Measurements from ENCODE around the gene KBTBD13.
"Not testable (repeated sequence)": the region's sequence is repeated elsewhere in the genome, so short reads cannot be mapped to it uniquely, and the experiment has no call there.

Gene KBTBD13

DNA sequence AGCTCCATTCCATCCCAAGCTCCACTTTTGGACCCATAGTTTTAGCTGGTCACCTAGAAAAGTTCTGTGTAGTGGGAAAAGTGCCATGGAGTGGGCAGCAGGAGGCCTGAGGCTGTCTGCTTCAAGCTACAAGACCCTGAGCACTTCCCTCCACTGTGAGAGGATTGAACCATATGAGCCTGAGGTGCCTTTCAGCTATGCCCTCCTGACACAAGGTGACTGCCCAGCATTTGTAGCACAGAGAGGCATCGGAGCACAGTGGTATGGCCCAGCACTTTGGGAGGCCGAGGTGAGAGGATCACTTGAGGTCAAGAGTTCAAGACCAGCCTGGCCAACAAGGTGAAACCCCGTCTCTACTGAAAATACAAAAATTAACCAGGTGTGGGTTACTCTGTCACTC is 3.9 kb upstream of the KBTBD13 start:
- Histone ChIP-seq H3K27me3 (ENCODE audit: control insufficient read depth in 1 of 2, insufficient read depth in 2 of 2, low read length in 2 of 2) (peaks cover 0 to 8% of the 10 kb centered on the region in 2 donors), H3K4me3 (ENCODE audit: low read depth in 1 of 2, low read length in 2 of 2) (no peak overlapping the region), H3K9me3 (ENCODE audit: low read length) (no peaks in the 10 kb centered on the region), H3K36me3 (ENCODE audit: insufficient read depth, low read length) (no peaks in the 10 kb centered on the region), H3K9ac (ENCODE audit: low read length) (no peak overlapping the region), H3K27ac (ENCODE audit: low read depth, low read length) (no peak overlapping the region), H3K4me1 (ENCODE audit: insufficient read depth, low read length) (peaks cover 45% of the 10 kb centered on the region)

DNA sequence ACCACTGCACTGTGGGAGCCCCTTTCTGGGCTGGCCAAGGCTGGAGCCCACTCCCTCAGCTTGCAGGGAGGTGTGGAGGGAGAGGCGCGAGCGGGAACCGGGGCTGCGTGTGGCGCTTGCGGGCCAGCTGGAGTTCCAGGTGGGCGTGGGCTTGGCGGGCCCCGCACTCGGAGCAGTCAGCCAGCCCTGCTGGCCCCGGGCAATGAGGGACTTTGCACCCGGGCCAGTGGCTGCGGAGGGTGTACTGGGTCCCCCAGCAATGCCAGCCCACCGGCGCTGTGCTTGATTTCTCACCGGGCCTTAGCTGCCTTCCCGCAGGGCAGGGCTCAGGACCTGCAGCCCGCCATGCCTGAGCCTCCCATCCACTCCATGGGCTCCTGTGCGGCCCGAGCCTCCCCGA is 1.6 kb upstream of the KBTBD13 start:
- H3K4me1 ChIP-seq (ENCODE audit: insufficient read depth, low read length): peaks cover 30% of the 10 kb centered on the region
- not testable (repeated sequence) for H3K9me3 ChIP-seq (ENCODE audit: low read length); H3K9ac ChIP-seq (ENCODE audit: low read length); H3K36me3 ChIP-seq (ENCODE audit: insufficient read depth, low read length); H3K27me3 ChIP-seq (ENCODE audit: control insufficient read depth in 1 of 2, insufficient read depth in 2 of 2, low read length in 2 of 2); H3K4me3 ChIP-seq (ENCODE audit: low read depth in 1 of 2, low read length in 2 of 2); H3K27ac ChIP-seq (ENCODE audit: low read depth, low read length)

DNA sequence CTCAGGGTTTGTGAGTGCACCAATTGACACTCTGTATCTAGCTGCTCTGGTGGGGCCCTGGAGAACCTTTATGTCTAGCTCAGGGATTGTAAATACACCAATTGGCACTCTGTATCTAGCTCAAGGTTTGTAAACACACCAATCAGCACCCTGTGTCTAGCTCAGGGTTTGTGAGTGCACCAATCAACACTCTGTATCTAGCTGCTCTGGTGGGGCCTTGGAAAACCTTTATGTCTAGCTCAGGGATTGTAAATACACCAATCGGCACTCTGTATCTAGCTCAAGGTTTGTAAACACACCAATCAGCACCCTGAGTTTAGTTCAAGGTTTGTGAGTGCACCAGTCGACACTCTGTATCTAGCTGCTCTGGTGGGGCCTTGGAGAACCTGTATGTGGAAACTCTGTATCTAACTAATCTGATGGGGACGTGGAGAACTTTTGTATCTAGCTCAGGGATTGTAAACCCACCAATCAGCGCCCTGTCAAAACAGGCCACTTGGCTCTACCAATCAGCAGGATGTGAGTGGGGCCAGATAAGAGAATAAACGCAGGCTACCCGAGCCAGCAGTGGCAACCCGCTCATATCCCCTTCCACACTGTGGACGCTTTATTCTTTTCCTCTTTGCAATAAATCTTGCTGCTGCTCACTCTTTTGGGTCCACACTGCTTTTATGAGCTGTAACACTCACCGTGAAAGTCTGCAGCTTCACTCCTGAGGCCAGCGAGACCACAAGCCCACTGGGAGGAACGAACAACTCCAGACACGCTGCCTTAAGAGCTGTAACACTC is 745 bp upstream of the KBTBD13 start:
- not testable (repeated sequence) for H3K27me3 ChIP-seq (ENCODE audit: control insufficient read depth in 1 of 2, insufficient read depth in 2 of 2, low read length in 2 of 2); H3K4me3 ChIP-seq (ENCODE audit: low read depth in 1 of 2, low read length in 2 of 2); H3K9ac ChIP-seq (ENCODE audit: low read length); H3K27ac ChIP-seq (ENCODE audit: low read depth, low read length); H3K9me3 ChIP-seq (ENCODE audit: low read length); H3K36me3 ChIP-seq (ENCODE audit: insufficient read depth, low read length)
- peaks cover 22% of the 10 kb centered on the region for H3K4me1 ChIP-seq (ENCODE audit: insufficient read depth, low read length)

DNA sequence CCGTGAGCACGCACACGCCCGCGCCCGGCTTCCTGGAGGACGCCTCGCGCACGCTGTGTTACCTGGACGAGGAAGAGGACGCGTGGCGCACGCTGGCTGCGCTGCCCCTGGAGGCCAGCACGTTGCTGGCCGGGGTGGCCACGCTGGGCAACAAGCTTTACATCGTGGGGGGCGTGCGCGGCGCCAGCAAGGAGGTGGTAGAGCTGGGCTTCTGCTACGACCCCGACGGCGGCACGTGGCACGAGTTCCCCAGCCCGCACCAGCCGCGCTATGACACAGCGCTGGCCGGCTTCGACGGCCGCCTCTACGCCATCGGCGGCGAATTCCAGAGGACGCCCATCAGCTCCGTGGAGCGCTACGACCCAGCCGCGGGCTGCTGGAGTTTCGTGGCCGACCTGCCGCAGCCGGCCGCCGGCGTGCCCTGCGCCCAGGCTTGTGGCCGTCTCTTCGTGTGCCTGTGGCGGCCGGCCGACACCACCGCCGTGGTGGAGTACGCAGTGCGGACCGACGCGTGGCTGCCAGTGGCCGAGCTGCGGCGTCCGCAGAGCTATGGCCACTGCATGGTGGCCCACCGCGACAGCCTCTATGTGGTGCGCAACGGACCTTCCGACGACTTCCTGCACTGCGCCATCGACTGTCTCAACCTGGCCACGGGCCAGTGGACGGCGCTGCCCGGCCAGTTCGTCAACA is 890 bp downstream of the KBTBD13 start:
- Histone ChIP-seq H3K27me3 (ENCODE audit: control insufficient read depth in 1 of 2, insufficient read depth in 2 of 2, low read length in 2 of 2) (peaks cover 0 to 8% of the 10 kb centered on the region in 2 donors), H3K9ac (ENCODE audit: low read length) (no peak overlapping the region), H3K36me3 (ENCODE audit: insufficient read depth, low read length) (no peaks in the 10 kb centered on the region), H3K4me1 (ENCODE audit: insufficient read depth, low read length) (peaks cover 21% of the 10 kb centered on the region), H3K27ac (ENCODE audit: low read depth, low read length) (no peak overlapping the region), H3K9me3 (ENCODE audit: low read length) (no peaks in the 10 kb centered on the region), H3K4me3 (ENCODE audit: low read depth in 1 of 2, low read length in 2 of 2) (no peak overlapping the region)

DNA sequence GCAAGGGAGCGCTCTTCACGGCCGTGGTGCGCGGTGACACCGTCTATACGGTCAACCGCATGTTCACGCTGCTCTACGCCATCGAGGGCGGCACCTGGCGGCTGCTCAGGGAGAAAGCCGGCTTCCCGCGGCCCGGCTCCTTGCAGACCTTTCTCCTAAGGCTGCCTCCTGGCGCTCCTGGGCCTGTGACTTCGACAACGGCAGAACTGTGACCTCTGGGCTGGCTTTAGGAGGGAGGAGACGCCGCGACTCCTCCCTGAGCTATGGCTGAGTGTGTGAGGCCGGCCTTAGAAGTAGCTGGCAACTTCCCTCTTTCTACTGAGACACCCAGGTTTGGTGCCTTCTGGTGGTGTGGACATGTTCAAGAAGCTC is 1.4 kb downstream of the KBTBD13 start:
- Histone ChIP-seq H3K9me3 (ENCODE audit: low read length) (no peaks in the 10 kb centered on the region), H3K4me3 (ENCODE audit: low read depth in 1 of 2, low read length in 2 of 2) (no peak overlapping the region), H3K9ac (ENCODE audit: low read length) (no peak overlapping the region), H3K4me1 (ENCODE audit: insufficient read depth, low read length) (peaks cover 26% of the 10 kb centered on the region), H3K36me3 (ENCODE audit: insufficient read depth, low read length) (no peaks in the 10 kb centered on the region), H3K27me3 (ENCODE audit: control insufficient read depth in 1 of 2, insufficient read depth in 2 of 2, low read length in 2 of 2) (peaks cover 0 to 8% of the 10 kb centered on the region in 2 donors), H3K27ac (ENCODE audit: low read depth, low read length) (no peak overlapping the region)

DNA sequence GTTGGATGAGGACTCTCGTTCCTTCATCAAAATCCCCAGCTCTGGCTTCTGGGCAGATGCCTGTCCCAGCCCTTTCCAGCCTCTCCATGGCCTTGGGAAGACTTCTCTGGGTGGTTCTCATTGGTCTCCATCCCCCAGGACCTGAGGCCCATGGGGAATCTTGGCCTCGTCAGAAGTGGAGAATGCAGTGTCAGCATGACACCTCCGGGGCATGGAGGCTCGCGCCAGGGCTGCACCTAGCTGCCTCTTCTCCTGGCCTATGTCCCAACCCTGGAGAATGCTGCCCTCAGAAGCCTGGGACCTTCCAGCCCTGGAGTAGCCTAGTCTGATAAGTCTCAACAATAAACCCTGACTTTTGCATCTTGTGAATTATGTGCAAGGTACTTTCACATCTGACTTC is 3.0 kb downstream of the KBTBD13 start:
- Histone ChIP-seq H3K27me3 (ENCODE audit: control insufficient read depth in 1 of 2, insufficient read depth in 2 of 2, low read length in 2 of 2) (peaks cover 0 to 8% of the 10 kb centered on the region in 2 donors), H3K4me3 (ENCODE audit: low read depth in 1 of 2, low read length in 2 of 2) (no peak overlapping the region), H3K9ac (ENCODE audit: low read length) (no peak overlapping the region), H3K4me1 (ENCODE audit: insufficient read depth, low read length) (peaks cover 36% of the 10 kb centered on the region), H3K9me3 (ENCODE audit: low read length) (no peaks in the 10 kb centered on the region), H3K36me3 (ENCODE audit: insufficient read depth, low read length) (no peaks in the 10 kb centered on the region), H3K27ac (ENCODE audit: low read depth, low read length) (no peak overlapping the region)

DNA sequence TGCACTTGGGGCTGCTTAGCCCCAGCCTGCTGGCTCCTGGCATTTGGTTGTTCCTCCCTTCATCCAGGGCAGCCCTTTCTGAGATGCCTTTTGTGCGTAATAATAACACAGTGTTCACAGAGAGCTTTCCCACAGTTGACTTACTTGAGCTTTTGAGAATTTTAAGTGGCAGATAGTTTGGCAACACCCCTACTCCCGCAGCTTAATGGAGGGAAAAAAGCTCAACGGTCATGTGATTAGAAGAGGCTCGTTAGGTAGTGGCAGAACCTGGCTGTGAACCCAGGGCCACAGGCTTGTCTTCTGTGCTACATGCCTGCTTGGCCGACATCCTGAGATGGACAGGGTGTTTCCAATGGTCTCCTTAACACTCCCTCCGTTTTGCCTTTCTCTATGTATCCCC is 4.7 kb downstream of the KBTBD13 start:
- peaks cover 48% of the 10 kb centered on the region for H3K4me1 ChIP-seq (ENCODE audit: insufficient read depth, low read length)
- no peaks in the 10 kb centered on the region for H3K9me3 ChIP-seq (ENCODE audit: low read length)
- H3K36me3 ChIP-seq (ENCODE audit: insufficient read depth, low read length): no peaks in the 10 kb centered on the region
- H3K4me3 ChIP-seq (ENCODE audit: low read depth in 1 of 2, low read length in 2 of 2): no peak overlapping the region
- H3K27ac ChIP-seq (ENCODE audit: low read depth, low read length): no peak overlapping the region
- peaks cover 0 to 8% of the 10 kb centered on the region in 2 donors for H3K27me3 ChIP-seq (ENCODE audit: control insufficient read depth in 1 of 2, insufficient read depth in 2 of 2, low read length in 2 of 2)
- no peak overlapping the region for H3K9ac ChIP-seq (ENCODE audit: low read length)

DNA sequence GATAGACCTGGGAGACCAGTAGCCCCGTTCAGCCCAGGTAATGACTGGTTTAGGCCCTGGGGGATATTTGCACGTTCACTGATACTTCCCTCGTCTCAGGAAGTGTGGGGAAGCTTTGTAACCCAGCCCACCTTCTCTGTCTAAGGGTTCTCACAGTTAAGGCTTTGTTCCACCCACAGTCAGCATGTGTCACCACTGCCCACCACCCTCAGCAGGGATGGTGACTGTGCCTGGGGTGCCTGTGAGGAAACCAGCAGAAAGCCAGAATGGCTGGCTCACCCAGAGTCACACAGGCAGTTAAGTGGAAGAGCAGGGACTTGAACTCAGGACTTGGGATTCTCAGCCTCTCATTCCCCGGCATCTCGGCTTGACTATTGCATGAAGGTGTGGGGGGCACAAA is 5.2 kb downstream of the KBTBD13 start:
- no peak overlapping the region for H3K27ac ChIP-seq (ENCODE audit: low read depth, low read length)
- peak overlapping the region; percentile 7 for H3K9ac ChIP-seq (ENCODE audit: low read length)
- peaks cover 53% of the 10 kb centered on the region for H3K4me1 ChIP-seq (ENCODE audit: insufficient read depth, low read length)
- peaks cover 0 to 8% of the 10 kb centered on the region in 2 donors for H3K27me3 ChIP-seq (ENCODE audit: control insufficient read depth in 1 of 2, insufficient read depth in 2 of 2, low read length in 2 of 2)
- no peaks in the 10 kb centered on the region for H3K9me3 ChIP-seq (ENCODE audit: low read length)
- no peak overlapping the region for H3K4me3 ChIP-seq (ENCODE audit: low read depth in 1 of 2, low read length in 2 of 2)
- no peaks in the 10 kb centered on the region for H3K36me3 ChIP-seq (ENCODE audit: insufficient read depth, low read length)

DNA sequence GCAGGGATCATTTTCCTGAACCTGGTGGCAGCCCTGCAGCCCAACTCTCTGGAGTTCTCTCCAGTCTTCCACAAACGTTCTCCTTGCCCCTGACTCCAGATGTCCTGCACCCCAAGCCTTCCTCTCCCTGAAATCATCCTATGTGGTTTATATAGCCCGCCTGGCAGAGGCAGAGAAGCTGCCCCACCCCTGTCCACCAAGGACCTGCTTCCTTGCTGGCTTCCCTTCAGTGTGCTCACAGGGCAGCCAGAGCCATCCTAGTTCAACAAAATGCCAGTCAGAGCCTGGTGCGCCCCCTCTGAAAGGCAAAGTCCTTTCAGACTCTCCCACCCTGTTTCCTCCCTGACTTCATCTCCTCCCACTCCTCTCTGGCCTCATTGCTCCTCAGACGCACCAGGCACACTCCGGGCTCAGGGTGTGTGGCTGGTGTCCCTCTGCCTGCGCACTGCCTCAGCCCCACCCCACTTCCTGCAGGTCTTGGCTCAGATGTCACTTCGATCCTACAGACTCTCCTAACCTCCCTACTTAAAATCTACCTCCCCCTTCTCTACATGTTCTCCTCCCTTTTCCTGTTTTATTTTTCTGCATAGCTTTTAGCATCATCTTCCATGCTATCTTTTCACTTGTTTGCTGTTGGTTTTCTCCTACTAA is 5.9 kb downstream of the KBTBD13 start:
- H3K27me3 ChIP-seq (ENCODE audit: control insufficient read depth in 1 of 2, insufficient read depth in 2 of 2, low read length in 2 of 2): peaks cover 0 to 2% of the 10 kb centered on the region in 2 donors
- H3K4me3 ChIP-seq (ENCODE audit: low read depth in 1 of 2, low read length in 2 of 2): no peak overlapping the region
- no peaks in the 10 kb centered on the region for H3K36me3 ChIP-seq (ENCODE audit: insufficient read depth, low read length)
- H3K9ac ChIP-seq (ENCODE audit: low read length): peak overlapping the region; percentile 7
- peaks cover 60% of the 10 kb centered on the region for H3K4me1 ChIP-seq (ENCODE audit: insufficient read depth, low read length)
- H3K27ac ChIP-seq (ENCODE audit: low read depth, low read length): peak overlapping the region; percentile 60
- no peaks in the 10 kb centered on the region for H3K9me3 ChIP-seq (ENCODE audit: low read length)

DNA sequence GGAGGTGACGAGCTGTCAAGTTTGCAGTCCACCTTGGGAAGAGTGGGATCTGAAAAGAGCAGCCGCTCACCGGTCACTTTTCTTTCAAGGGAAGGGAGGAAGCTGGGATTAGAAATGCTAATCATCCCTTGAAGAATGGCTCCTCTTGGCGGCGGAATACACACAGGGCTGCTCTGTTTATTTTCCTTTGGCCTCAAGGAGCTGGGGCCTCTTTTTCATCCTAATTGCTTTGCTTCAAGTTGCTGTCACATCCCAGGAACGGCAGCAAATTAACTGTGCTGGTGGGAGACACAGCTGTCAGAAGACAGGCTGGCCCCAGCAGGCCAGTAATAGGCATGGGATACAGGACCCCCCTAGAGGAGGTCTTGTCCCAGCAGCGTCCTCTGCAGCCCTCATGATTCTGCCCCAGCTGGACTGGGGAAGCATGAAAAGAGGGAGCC is 6.7 kb downstream of the KBTBD13 start:
- Histone ChIP-seq H3K4me3 (ENCODE audit: low read depth in 1 of 2, low read length in 2 of 2) (no peak overlapping the region), H3K27ac (ENCODE audit: low read depth, low read length) (peak overlapping the region; percentile 60), H3K36me3 (ENCODE audit: insufficient read depth, low read length) (no peaks in the 10 kb centered on the region), H3K27me3 (ENCODE audit: control insufficient read depth in 1 of 2, insufficient read depth in 2 of 2, low read length in 2 of 2) (no peaks in the 10 kb centered on the region), H3K4me1 (ENCODE audit: insufficient read depth, low read length) (peaks cover 62% of the 10 kb centered on the region), H3K9me3 (ENCODE audit: low read length) (no peaks in the 10 kb centered on the region), H3K9ac (ENCODE audit: low read length) (no peak overlapping the region)

DNA sequence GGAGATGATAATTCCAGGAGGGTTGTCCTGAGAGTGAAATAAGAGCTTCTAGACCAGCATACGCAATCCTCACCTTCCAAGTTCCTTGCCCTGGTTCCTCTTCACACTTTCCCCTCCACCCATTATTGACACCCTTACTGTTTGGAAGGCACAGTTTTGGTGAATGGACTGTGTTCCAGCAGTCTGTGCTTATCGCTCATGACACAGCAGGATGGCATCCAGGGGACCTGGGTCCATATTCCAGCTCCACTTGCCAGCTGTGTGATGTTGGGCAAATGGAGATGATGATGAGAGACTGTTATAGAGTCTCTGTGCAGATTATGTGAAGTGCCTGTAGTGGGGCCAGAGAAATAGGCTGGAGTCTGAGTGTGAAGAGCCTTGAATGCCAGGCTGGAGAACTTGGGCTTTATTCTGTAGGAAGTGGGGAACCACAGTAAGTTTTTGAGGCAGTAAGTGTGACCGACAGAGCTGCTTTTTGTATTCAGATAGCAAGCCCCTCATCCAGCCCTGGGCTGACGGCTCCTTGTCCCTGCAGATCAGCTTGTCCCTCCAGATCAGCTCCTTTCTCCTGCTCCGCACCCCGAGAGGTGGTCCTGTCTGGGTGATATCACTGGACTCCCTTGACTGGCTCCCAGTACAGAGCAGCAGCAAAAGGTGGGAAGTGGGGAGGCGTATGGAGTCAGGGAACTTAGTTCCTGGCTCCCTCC is 8.1 kb downstream of the KBTBD13 start:
- H3K36me3 ChIP-seq (ENCODE audit: insufficient read depth, low read length): no peaks in the 10 kb centered on the region
- no peaks in the 10 kb centered on the region for H3K27me3 ChIP-seq (ENCODE audit: control insufficient read depth in 1 of 2, insufficient read depth in 2 of 2, low read length in 2 of 2)
- H3K9ac ChIP-seq (ENCODE audit: low read length): no peak overlapping the region
- H3K9me3 ChIP-seq (ENCODE audit: low read length): no peaks in the 10 kb centered on the region
- peaks cover 76% of the 10 kb centered on the region for H3K4me1 ChIP-seq (ENCODE audit: insufficient read depth, low read length)
- no peak overlapping the region for H3K4me3 ChIP-seq (ENCODE audit: low read depth in 1 of 2, low read length in 2 of 2)
- H3K27ac ChIP-seq (ENCODE audit: low read depth, low read length): peak overlapping the region; percentile 51
